ENCODE data around the gene TTF1. TPM values are rescaled to one million over a fixed set of nuclear protein-coding genes. Genes with fewer than 3 reads are reported as not detected.

The TTF1 gene
- total RNA-seq, 1 donor from 2014 or later = 18.0 TPM

DNA sequence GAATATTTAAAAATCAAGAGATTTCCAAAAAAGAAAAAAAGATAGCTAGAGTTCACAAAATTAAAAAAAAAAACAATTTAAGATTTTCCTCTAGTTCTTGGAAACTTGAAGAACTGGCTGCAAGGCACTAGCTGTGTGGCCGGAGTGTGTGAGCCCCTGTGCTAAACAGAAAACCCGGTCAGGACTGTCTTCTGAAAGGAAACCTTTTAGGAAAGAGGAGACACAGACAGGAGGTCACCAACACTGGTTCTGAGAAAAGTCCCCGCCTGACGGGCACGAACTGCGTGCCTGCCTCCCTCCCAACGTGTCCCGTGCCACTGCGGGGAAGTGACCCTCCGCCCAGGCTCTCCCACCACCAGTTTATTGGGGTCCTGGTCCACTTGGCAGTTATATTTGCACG is 15.2 kb downstream of the TTF1 start:
- no peaks in the 10 kb centered on the region for H3K27me3 Mint-ChIP-seq (ENCODE audit: unreplicated experiment)
- H3K36me3 Mint-ChIP-seq (ENCODE audit: unreplicated experiment) = no peaks in the 10 kb centered on the region
- no peak for DNase-seq
- H3K4me3 Mint-ChIP-seq (ENCODE audit: unreplicated experiment) = no peak overlapping the region
- H3K27ac Mint-ChIP-seq (ENCODE audit: unreplicated experiment) = no peak overlapping the region
- TF ChIP-seq, protein P1, sequence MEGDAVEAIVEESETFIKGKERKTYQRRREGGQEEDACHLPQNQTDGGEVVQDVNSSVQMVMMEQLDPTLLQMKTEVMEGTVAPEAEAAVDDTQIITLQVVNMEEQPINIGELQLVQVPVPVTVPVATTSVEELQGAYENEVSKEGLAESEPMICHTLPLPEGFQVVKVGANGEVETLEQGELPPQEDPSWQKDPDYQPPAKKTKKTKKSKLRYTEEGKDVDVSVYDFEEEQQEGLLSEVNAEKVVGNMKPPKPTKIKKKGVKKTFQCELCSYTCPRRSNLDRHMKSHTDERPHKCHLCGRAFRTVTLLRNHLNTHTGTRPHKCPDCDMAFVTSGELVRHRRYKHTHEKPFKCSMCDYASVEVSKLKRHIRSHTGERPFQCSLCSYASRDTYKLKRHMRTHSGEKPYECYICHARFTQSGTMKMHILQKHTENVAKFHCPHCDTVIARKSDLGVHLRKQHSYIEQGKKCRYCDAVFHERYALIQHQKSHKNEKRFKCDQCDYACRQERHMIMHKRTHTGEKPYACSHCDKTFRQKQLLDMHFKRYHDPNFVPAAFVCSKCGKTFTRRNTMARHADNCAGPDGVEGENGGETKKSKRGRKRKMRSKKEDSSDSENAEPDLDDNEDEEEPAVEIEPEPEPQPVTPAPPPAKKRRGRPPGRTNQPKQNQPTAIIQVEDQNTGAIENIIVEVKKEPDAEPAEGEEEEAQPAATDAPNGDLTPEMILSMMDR (IDR thresholded peaks at IDR 0.05; ENCODE audit: partially characterized antibody, unreplicated experiment) = no peak
- no peaks in the 10 kb centered on the region for H3K4me1 Mint-ChIP-seq (ENCODE audit: low read depth, unreplicated experiment)
- no peaks in the 10 kb centered on the region for H3K9me3 Mint-ChIP-seq (ENCODE audit: unreplicated experiment)

DNA sequence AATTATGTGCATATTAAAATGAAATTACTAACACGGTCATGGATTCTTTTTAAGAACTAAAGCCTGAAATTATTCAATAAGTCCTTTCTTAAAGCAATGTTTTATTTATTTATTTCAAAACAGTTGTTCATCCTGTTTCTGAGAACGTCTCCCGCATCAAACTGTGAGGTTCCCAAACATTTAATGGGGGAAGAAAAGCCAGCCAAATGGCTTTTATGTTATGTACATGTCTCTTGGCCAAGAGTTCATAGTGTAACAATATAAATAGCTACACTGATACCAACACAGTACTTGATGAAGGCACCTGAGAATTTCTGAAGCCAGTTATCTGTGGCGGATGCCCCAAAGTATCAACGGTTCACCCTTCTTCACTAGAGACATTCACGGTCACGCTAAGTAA is 15.7 kb downstream of the TTF1 start:
- TF ChIP-seq, protein P1 (IDR thresholded peaks at IDR 0.05; ENCODE audit: partially characterized antibody, unreplicated experiment) = no peak
- Mint-ChIP-seq H3K36me3 (ENCODE audit: unreplicated experiment) (no peaks in the 10 kb centered on the region), H3K27ac (ENCODE audit: unreplicated experiment) (no peak overlapping the region), H3K9me3 (ENCODE audit: unreplicated experiment) (no peaks in the 10 kb centered on the region), H3K4me3 (ENCODE audit: unreplicated experiment) (no peak overlapping the region), H3K4me1 (ENCODE audit: low read depth, unreplicated experiment) (no peaks in the 10 kb centered on the region), H3K27me3 (ENCODE audit: unreplicated experiment) (no peaks in the 10 kb centered on the region)
- DNase-seq = no peak

- no peaks in the 10 kb centered on the region for H3K9me3 Mint-ChIP-seq (ENCODE audit: unreplicated experiment)
- no peaks in the 10 kb centered on the region for H3K36me3 Mint-ChIP-seq (ENCODE audit: unreplicated experiment)
- TF ChIP-seq, protein P1 (IDR thresholded peaks at IDR 0.05; ENCODE audit: partially characterized antibody, unreplicated experiment) = no peak
- no peaks in the 10 kb centered on the region for H3K4me1 Mint-ChIP-seq (ENCODE audit: low read depth, unreplicated experiment)
- no peak overlapping the region for H3K4me3 Mint-ChIP-seq (ENCODE audit: unreplicated experiment)
- no peak for DNase-seq
- H3K27ac Mint-ChIP-seq (ENCODE audit: unreplicated experiment) = no peak overlapping the region
- peaks cover 1% of the 10 kb centered on the region for H3K27me3 Mint-ChIP-seq (ENCODE audit: unreplicated experiment)
These were observed 19.5 kb downstream of the TTF1 start for GRCh38 chr9:132387133-132387532.

- H3K27me3 Mint-ChIP-seq (ENCODE audit: unreplicated experiment) = peaks cover 1% of the 10 kb centered on the region
- no peak overlapping the region for H3K4me3 Mint-ChIP-seq (ENCODE audit: unreplicated experiment)
- TF ChIP-seq, protein P1 (IDR thresholded peaks at IDR 0.05; ENCODE audit: partially characterized antibody, unreplicated experiment) = no peak
These were observed 22.3 kb downstream of the TTF1 start for GRCh38 chr9:132384376-132384775.

GRCh38 chr9:132383462-132383883 is 23.2 kb downstream of the TTF1 start:
- TF ChIP-seq, protein P1 (IDR thresholded peaks at IDR 0.05; ENCODE audit: partially characterized antibody, unreplicated experiment) = no peak
- H3K27me3 Mint-ChIP-seq (ENCODE audit: unreplicated experiment) = peaks cover 1% of the 10 kb centered on the region
- no peak for DNase-seq
- H3K36me3 Mint-ChIP-seq (ENCODE audit: unreplicated experiment) = no peaks in the 10 kb centered on the region
- no peaks in the 10 kb centered on the region for H3K9me3 Mint-ChIP-seq (ENCODE audit: unreplicated experiment)
- H3K4me3 Mint-ChIP-seq (ENCODE audit: unreplicated experiment) = no peak overlapping the region
- no peaks in the 10 kb centered on the region for H3K4me1 Mint-ChIP-seq (ENCODE audit: low read depth, unreplicated experiment)
- H3K27ac Mint-ChIP-seq (ENCODE audit: unreplicated experiment) = no peak overlapping the region

More at GRCh38 chr9:132384376-132384775, 22.3 kb downstream of the TTF1 start:
- H3K9me3 Mint-ChIP-seq (ENCODE audit: unreplicated experiment) = no peaks in the 10 kb centered on the region
- H3K27ac Mint-ChIP-seq (ENCODE audit: unreplicated experiment) = no peak overlapping the region
- H3K4me1 Mint-ChIP-seq (ENCODE audit: low read depth, unreplicated experiment) = no peaks in the 10 kb centered on the region
- DNase-seq = no peak
- H3K36me3 Mint-ChIP-seq (ENCODE audit: unreplicated experiment) = no peaks in the 10 kb centered on the region

Measured in glutamatergic neuron (in vitro differentiated cells).